Measurements from ENCODE around the gene STH.

Gene STH

GRCh38 chr17:46043606-46044005, 44.6 kb downstream of the STH start:
- peak overlapping the region; percentile 44; the same call in 1 of the 2 replicates for H3K27ac ChIP-seq
- no peak for TF ChIP-seq CTCF (conservative IDR thresholded peaks at IDR 0.05)

DNA sequence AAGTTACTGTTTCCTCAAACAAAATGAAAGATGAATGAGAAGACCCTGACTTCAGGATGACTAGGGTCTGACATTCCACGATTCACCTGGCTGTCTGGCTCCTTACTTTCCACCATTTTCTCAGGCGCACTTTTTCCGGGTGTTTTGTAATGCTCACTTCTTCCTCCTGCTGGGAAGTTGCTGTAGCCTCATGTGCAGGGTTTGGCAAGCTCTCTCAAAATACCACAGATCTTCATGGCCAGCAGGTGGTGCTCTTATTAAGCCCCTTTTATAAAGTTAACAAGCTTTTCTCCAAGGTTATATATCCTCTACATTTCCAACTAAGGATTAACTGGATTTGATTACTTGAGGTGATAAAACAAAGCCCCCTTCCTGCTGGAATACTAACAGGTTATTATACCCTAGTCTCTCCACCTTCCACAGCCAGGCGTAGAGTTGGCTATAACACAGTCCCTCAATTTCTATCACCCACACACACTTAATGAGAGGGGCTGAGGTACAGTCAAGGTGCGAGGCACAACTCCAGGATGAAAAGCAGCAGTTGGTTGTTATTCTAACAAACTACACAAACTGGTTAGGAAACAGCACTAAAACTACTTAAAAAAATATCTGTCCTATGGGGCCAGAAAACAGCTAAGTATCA, 45.4 kb downstream of the STH start:
- peak overlapping the region; percentile 44 for H3K27ac ChIP-seq
- TF ChIP-seq CTCF (conservative IDR thresholded peaks at IDR 0.05): peak; percentile 96

- peak overlapping the region; percentile 44 for H3K27ac ChIP-seq
- TF ChIP-seq CTCF (conservative IDR thresholded peaks at IDR 0.05): no peak
Measured at GRCh38 chr17:46044989-46045388, 45.9 kb downstream of the STH start.

GRCh38 chr17:46045639-46046038, 46.6 kb downstream of the STH start:
- no peak for TF ChIP-seq CTCF (conservative IDR thresholded peaks at IDR 0.05)
- peak overlapping the region; percentile 44; the same call in 1 of the 2 replicates for H3K27ac ChIP-seq

DNA sequence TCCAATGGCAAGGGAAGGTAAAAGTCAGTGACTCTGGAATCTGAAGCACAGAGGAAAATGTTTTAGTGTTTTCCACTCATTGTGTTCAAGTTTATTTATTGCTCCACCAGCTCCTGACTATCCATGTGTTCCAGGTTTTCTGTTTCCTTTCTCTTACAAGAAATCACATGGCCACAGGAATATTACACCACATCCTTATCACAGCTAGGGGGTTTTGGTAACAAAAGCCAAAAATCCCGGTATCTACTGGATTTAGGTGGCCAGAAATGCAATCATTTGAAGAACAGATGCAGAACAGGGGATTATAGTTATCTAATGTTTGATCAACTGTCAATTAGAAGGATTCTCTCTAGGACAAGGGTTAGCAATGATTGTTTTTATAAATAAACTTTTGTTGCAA, 47.9 kb downstream of the STH start:
- no peak for TF ChIP-seq CTCF (conservative IDR thresholded peaks at IDR 0.05)
- no peak overlapping the region for H3K27ac ChIP-seq

DNA sequence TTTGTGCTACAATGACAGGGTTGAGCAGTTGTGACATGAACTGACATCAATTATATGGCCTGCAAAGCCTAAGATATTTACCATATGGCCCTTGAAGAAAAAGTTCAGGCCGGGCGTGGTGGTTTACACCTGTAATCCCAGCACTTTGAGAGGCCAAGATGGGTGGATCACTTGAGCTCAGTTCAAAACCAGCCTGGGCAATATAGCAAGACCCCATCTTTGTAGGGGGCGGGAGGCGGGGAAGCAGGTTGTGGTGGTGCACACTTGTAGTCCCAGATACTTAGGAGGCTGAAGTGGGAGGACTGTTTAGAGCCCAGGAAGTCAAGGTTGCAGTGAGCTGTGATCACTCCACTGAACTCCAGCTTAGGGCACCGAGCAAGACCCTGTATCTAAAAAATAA, 48.3 kb downstream of the STH start:
- TF ChIP-seq CTCF (conservative IDR thresholded peaks at IDR 0.05): no peak

GRCh38 chr17:46047856-46048255, 48.8 kb downstream of the STH start:
- H3K27ac ChIP-seq: no peak overlapping the region
- TF ChIP-seq CTCF (conservative IDR thresholded peaks at IDR 0.05): no peak

More for the DNA sequence above, 48.3 kb downstream of the STH start:
- no peak overlapping the region for H3K27ac ChIP-seq
